HG03469 (cell line): ENCODE results near the gene ZNF468.
"Not testable (repeated sequence)": the region's sequence is repeated elsewhere in the genome, so short reads cannot be mapped to it uniquely, and the experiment has no call there.

ENCODE experiments used
- ATAC-seq: cut with Tn5 transposase; IDR thresholded peaks from one replicate; pipeline ENCODE4 v1.9.1; 2021; ENCODE audit warnings: mild to moderate bottlenecking, moderate library complexity, moderate number of reproducible peaks; ENCODE audit not compliant: unreplicated experiment

ZNF468 gene

DNA sequence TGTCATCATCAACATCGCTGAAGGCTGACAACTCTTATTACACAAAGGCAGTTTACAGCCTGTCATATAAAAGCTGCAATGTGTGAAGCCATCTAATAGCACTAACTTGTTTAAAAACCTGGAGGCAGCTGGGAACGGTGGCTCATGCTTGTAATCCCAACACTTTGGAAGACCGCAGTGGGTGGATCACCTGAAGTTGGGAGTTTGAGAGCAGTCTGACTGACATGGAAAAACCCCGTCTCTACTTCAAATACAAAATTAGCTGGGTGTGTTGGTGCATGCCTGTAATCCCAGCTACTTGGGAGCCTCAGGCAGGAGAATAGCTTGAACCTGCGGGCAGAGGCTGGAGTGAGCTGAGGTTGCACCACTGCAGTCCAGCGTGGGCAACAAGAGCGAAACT lies 27.6 kb downstream of the ZNF468 start:
- not testable (repeated sequence) for ATAC-seq

DNA sequence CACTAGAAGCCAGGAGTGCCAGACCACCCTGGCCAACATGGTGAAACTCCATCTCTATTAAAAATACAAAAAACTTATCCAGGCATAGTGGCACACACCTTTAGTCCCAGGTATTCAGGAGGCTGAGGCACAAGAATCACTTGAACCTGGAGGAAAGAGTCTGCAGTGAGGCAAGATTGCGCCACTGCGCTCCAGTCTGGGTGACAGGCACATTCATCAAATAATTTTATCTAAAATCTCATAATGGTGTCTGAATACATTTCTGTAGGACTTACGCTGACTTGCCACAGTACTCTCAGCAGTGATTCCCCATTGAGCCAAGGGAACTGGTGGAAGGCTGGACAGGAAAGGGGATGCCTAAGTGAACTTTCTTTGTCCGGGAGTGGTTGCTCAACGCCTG lies 31.7 kb downstream of the ZNF468 start:
- no peak for ATAC-seq

DNA sequence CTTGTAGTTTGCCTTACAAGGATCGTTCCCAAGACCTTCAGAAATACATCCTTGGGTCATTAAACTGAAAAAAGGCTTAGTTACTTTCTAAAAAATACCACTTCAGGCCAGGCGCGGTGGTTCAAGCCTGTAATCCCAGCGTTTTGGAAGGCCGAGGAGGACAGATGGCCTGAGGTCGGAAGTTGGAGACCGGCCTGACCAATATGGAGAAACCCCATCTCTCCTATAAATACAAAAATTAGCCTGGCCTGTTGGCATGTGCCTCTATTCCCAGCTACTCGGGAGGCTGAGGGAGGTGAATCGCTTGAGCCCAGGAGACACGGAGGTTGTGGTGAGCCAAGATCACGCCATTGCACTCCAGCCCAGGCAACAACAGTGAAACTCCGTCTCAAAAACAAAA lies 33.7 kb downstream of the ZNF468 start:
- ATAC-seq, result no peak

DNA sequence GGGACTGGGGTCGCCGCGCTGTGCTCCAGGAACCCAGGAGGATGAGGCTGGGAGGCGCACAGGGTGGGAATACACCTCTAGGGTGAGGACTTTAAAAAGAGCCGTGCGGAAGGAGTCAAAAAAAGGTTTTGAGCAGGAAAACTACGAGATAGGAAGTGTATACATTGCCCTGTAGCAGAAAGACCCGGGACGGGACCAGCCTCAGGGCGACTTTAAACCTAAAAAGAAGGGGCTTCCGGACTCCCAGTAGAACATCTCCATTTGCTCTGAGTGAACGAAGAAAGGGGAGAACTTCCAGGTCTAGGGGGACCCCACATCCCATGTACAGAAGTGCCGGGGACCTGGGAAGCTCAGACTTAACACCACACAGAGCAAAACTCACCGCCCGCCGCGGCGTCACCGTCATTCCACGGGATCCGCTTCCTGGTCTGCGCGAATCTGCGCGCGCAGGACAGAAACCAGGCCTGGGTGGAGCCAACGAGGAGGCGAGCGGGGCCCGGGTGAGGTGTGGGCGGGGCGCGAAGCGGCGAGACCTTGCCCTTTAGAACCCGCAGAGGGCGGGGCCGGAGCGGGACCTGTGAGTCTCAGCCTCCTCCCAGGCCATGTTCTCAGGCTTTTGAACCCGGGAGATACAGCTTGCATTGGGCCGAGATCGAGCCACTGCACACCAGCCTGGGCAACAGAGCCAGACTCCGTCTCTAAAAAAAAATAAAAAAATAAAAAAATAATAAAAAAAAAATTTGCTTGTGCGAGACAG lies 36.0 kb downstream of the ZNF468 start, which contains the start of gene ZNF28:
Gene ZNF28, minus strand, starts transcription at position 430 of the 757 bp plus-strand sequence. CDS start 3,675 bp downstream, outside the sequence.
- ATAC-seq, result peak; percentile 93

DNA sequence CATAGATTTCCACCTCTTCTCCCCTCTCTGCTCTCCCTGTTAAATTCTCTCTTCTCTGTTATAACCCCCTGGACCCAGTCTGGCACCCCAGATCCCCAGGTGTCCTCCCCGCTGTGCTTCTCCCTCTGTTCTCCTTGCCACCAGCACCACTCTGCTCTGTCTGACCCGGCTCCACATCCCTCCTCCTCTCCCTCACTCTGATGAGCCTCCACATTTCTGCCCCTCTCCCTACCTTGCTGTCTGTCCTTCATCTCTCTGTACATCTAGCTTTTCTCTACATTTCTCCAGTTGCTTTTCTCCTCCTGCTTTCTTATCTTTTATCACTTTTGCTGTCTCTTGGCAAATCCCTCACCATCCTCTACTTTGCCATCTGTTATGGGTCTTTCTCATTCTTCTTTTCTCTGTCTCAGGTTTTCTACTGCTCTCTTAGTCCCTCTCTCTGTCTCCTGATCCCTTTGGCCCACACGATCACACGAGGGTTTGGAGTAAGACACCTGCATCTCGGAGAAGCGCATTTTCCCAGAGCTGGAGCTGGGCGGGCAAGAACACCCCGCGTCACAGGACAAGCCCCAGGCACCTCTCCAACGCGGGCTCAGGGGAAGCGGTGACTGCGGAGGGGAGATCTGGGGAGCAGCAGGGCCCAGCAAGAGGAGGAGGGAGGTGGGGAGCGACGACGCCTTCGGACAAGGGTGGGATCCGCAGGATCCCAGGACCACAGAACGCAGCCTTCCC lies 36.8 kb downstream of the ZNF468 start:
- ATAC-seq, result not testable (repeated sequence)

DNA sequence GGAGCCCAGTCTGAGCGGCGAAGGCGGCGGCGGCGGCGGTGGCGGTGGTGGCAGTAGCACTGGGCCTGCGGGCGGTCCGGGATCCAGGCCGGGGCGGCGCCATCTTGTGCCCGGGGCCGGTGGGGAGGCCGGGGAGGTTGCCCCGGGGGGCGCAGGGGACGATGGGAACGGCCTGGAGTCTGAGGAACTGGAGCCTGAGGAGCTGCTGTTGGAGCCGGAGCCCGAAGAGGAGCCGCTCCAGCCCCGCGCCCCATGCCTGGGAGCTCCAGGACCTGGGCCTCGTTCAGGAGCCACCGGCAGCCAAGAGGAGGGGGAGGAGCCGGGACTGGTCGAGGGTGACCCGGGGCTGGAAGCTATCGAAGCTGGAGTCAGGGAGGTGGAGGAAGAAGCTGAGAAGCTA lies 47.6 kb downstream of the ZNF468 start:
- no peak for ATAC-seq

DNA sequence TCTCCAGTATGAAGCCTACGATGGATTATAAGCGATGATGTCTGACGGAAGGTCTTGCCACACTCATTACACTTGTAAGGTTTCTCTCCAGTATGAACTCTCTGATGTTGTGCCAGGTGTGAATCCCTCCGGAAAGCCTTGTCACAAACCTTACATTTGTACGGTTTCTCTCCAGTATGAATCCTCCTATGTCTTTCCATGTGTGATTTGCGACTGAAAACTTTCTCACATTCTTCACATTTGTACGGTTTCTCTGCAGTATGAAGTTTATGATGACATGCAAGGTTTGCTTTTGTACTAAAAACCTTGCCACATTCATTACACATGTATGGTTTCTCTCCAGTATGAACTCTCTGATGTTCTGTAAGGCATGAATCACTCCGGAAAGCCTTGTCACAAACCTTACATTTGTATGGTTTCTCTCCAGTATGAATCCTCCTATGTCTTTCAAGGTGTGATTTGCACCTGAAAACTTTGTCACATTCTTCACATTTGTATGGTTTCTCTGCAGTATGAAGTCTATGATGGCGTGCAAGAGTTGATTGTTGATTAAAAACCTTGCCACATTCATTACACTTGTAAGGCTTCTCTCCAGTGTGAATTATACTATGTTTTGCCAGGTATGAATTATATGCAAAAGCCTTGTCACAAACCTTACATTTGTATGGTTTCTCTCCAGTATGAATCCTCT lies 57.3 kb downstream of the ZNF468 start:
- ATAC-seq, result not testable (repeated sequence)

DNA sequence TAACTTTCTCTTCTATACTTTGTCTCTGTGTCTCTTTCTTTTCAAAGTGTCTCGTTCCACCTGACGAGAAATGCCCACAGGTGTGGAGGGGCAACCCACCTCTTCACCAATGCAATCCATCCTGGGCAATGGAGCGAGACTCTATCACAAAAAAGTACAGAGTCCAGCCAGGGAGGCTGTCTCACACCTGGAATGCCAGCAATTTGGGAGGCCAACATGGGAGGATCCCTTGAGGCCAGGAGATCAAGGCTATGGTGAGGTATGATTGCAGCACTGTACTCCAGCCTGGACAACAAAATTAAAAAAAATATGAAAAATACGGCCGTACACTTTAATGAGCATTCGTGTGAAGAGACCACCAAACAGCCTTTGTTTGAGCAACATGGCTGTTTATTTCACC lies 68.0 kb downstream of the ZNF468 start:
- ATAC-seq, result no peak
